DMS114 treated with DMSO at 0.1 percent for 48 hours (cell line): ENCODE measurements around the gene SLC22A4.

ENCODE experiments used
- DNase-seq: peaks from one replicate; lab custom pipeline; 2025; ENCODE audit not compliant: unreplicated experiment; lab: John Stamatoyannopoulos, UW

Gene SLC22A4

GRCh38 chr5:132371603-132371994 is 77.4 kb downstream of the SLC22A4 start:
- no peak for DNase-seq

- no peak for DNase-seq
Observed at GRCh38 chr5:132372127-132372526, 77.9 kb downstream of the SLC22A4 start.

GRCh38 chr5:132372542-132372941 is 78.3 kb downstream of the SLC22A4 start:
- no peak for DNase-seq

- no peak for DNase-seq
Observed at GRCh38 chr5:132375957-132376356, 81.8 kb downstream of the SLC22A4 start.

GRCh38 chr5:132376694-132377641 is 82.8 kb downstream of the SLC22A4 start:
- no peak for DNase-seq

GRCh38 chr5:132377738-132378137 is 83.5 kb downstream of the SLC22A4 start:
- DNase-seq = no peak

GRCh38 chr5:132378580-132378979 is 84.4 kb downstream of the SLC22A4 start:
- no peak for DNase-seq

- no peak for DNase-seq
Observed at GRCh38 chr5:132380047-132380446, 85.9 kb downstream of the SLC22A4 start.

- no peak for DNase-seq
Observed at GRCh38 chr5:132380741-132381140, 86.5 kb downstream of the SLC22A4 start.

- no peak for DNase-seq
Observed at GRCh38 chr5:132381614-132382013, 87.4 kb downstream of the SLC22A4 start.

GRCh38 chr5:132383261-132383660 is 89.1 kb downstream of the SLC22A4 start:
- DNase-seq = no peak

GRCh38 chr5:132383984-132384383 is 89.8 kb downstream of the SLC22A4 start:
- DNase-seq = no peak

- DNase-seq = no peak
Observed at GRCh38 chr5:132384506-132385050, 90.4 kb downstream of the SLC22A4 start.

GRCh38 chr5:132385326-132386105 is 91.3 kb downstream of the SLC22A4 start:
- peak; percentile 8 for DNase-seq

GRCh38 chr5:132386644-132387286 is 92.6 kb downstream of the SLC22A4 start:
- DNase-seq = peak; percentile 25

- DNase-seq = no peak
Observed at GRCh38 chr5:132387640-132388117, 93.5 kb downstream of the SLC22A4 start.

GRCh38 chr5:132388244-132389050 is 94.3 kb downstream of the SLC22A4 start:
- DNase-seq = no peak

GRCh38 chr5:132389051-132389331 is 94.8 kb downstream of the SLC22A4 start:
- DNase-seq = no peak

- DNase-seq = no peak
Observed at GRCh38 chr5:132389585-132390286, 95.5 kb downstream of the SLC22A4 start.

- DNase-seq = no peak
Observed at GRCh38 chr5:132391247-132391646, 97.1 kb downstream of the SLC22A4 start.
